GM19438 (cell line): ENCODE results near the gene SMARCD2.

Experiments used
- ATAC-seq: cut with Tn5 transposase; IDR thresholded peaks from one replicate; pipeline ENCODE4 v1.9.1; 2021; ENCODE audit warnings: low read depth; ENCODE audit not compliant: unreplicated experiment

Gene SMARCD2

DNA sequence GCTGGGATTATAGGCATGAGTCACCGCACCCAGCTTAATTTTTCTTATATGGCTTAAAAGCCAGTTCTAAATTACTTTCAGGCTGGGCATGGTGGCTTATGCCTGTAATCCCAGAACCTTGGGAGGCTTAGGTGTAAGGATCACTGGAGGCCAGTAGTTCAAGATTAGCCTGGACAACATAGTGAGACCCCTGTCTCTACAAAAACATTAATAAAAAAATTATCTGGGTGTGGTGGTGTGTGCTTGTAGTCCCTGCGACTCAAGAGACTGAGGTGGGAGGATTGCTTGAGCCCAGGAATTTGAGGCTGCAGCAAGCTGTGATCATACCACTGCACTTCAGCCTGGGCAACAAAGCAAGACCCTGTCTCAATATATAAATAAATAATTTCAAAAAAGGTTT lies 10.8 kb upstream of the SMARCD2 start:
- no peak for ATAC-seq

DNA sequence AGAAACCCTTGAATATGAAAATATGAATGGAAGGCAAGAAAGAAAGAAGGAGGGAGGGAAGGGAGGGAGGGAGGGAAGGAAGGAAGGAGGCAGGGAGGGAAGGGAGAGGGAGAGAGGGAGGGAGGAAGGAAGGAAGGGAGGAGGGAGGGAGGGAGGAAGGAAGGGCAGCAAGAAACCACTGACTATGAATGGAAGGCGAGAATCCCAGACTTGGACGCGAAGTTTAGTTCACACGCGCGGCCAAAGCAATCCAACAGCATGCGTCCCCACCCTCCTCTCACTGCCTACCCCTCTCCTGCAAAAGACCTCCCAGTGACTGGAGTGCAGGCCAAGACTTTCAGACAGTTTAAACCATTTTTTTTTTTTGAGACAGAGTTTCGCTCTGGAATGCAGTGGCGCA lies 7.9 kb upstream of the SMARCD2 start:
- no peak for ATAC-seq

DNA sequence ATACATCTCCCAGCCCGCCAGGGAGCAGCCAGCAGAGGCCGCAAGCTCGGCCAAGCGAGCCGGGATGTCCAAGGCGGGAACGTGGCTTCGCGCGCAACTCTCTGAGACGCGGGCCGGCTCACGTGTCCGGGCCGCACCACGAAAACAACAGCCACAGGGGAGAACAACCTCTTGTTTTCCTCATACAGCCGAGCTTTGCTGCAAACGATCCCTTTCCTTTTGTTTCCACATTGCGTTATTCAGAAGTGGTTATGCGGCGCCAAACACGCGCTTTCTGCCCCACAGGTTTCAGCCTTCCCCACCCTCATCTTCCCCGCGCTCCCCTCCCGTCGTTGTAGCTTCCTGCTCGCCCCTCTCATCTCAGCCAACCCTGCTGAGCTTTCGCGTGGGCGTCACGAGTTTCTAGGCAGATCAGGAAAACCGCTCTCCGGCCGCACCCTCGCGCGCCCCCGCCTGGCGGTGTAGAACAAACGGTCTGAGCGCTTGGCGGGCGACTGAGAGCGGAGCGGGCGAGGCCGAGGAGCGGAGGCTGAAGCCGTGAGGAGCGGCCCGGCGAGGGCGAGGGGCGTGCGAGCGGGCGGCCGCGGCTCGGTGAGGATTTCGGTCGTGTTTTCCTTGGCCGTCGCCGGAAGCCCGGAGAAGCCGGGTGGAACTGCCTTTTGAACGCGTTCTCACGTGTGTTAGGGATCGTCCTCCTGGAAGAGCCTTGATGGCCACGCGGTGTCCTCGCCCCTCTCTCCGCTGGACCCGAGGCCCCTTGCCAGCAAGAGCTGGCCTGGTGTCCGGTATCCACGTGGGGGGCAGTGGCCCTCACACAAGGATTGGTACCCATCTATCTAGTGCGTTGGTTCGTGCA lies 6.6 kb upstream of the SMARCD2 start:
- ATAC-seq, result peak; percentile 94

DNA sequence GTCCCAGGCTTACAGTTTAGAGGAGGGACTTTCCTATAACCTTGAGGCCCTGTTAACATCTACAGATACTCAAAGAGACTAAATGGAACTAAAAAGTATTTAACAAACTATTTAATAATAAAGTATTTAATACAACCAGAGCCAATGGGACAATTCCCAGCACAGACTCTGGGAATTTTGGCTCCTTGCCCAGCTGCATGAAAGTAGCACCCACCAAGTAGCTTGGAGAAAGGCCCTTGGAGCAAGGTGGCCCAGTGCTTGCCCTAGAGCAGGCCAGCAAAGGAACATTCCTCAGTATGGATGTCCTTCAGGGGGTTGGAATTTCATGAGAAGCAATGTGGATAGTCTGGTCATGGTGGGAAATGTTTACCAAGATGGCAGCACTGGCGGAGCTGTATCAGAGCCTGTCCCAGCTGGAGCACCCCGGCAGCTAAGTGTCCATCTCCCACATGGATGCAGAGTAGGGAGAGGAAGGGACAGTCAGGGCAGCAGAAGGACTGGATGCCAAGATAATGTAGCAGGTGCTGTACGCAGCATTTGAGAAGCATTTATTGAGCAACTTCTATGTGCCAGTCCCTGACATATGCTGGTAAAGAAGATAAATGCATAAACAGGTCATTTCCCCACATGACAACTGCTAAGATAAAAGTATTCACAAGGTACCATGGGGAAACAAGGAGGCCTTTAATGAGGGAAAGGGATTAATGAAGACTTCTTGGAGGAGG lies 5.2 kb upstream of the SMARCD2 start:
- no peak for ATAC-seq

DNA sequence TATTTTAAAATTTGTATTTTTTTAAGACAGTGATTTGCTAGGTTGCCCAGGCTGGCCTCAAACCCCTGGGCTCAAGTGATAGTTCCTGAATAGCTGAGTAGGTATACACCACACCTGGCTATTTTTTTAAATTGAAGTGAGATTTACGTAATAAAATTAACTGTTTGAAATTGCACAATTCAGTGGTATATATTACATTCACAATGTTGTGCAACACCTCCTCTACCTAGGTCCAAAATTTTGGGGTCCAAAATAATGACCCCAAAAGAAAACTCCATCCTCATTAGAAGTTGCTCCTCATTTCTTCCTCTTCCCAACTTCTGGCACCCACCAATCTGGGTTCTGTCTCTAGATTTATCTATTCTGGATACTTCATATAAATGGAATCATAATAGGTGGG lies 3.0 kb upstream of the SMARCD2 start:
- ATAC-seq, result no peak

DNA sequence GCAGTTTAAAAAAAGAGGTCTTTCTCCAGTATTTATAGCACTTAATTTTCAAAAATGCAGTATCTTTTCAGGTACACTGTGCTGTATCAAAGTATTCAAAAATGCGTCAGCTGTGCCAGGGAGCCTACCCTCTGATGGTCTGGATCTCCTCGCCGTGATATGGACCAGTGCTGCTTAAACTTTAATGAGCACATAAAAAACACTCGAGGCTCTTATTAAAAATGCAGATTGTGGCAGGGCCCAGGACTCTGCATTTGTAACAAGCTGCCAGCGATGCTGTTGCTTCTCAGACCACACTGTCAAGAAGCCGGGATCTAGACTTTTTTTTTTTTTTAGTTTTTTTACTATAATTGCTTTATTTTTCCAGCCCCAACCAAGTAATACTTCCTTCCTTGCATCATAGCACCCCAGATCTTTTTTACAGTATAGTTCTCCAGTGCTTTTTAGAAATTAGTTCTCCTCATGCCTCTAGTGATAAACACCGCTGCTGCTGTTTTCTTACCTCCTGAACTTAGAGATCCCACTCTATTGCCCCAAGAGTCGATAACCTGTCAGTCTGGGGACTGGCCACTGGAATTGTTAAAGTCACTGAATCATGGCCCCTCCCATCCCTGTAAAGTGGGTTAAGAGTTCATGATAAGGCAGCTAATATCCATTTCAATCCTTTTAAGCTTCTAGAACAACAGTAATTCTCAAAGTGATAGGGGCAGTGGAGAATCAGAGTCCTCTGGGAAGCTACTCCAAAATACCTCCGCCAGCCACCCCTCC lies 1.6 kb upstream of the SMARCD2 start:
- ATAC-seq, result no peak

DNA sequence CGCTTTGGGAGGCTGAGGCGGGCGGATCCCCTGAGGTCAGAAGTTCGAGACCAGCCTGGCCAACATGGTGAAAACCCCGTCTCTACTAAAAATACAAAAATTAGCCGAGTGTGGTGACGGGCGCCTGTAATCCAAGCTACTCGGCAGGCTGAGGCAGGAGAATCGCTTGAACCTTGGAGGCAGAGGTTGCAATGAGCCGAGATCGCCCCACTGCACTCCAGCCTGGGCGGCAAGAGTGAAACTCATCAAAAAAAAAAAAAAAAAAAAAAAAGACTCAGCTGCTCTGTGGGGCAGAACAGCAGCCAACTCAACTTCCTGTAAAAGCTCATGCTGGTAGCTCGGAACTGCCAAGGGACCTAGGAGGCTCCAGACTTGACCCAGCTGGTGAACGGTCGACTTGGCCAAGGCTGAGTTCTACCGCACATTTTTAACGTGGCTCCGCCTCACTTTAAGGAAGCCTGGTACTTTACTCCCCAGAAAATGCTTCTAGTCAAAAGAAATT lies 953 bp upstream of the SMARCD2 start:
- peak; percentile 15 for ATAC-seq

DNA sequence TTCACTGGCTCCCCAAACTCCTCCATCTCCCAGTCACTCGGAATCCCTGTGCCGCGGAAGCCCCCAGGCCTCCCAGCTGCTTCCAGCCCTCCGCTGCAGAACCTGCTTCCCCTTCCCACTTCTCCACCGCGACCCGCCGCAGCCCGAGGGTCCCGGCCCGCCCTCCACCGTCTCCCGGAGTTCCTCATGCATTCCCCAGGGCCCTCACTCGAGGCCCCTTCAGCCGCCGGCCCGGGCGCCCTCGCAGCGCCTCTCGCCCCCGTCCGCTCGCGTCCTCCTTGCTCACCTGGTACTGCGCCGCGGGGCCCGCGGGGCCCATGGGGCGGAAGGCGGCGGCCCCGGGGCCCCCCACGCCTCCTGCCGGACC lies 329 bp downstream of the SMARCD2 start:
- peak; percentile 34 for ATAC-seq

DNA sequence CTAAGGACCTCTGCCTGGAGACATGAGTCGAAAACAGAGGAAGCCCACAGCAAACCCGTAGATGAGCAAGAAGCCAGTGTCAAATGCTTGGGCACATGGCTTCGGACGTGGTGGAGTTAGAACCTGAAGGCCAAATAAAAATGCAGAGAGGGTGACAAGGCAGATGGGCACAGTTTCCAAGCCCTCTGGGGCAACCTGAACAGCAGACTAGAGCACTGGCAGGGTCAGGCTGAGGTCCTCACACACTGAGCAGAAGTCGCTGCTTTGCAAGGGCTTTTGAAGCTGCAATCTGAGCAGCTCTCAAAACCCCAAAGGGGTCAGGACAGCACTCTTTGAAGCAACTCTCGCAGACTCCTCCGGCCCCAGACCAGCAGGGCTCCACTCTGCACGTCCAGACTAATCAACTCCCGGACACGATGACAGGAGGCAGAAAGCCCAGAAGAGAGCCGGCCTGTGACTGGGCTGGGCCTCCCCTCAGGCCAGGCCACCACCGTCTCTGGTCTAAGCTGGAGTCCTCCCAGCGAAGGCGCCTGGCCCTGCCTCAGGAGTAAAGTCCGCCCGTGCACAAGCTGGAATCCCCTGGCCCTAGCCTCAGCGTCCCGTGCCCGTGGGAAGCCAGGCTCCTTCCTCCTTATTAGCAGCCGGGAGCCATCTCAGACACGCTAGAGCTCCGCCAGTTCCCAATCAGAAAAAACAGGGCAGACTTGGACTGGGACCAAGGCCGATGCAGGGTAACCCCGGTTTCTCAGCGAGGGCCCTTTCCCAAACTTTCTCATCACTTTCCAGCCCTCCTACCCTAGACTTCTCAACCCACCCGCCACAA lies 924 bp downstream of the SMARCD2 start:
- no peak for ATAC-seq

DNA sequence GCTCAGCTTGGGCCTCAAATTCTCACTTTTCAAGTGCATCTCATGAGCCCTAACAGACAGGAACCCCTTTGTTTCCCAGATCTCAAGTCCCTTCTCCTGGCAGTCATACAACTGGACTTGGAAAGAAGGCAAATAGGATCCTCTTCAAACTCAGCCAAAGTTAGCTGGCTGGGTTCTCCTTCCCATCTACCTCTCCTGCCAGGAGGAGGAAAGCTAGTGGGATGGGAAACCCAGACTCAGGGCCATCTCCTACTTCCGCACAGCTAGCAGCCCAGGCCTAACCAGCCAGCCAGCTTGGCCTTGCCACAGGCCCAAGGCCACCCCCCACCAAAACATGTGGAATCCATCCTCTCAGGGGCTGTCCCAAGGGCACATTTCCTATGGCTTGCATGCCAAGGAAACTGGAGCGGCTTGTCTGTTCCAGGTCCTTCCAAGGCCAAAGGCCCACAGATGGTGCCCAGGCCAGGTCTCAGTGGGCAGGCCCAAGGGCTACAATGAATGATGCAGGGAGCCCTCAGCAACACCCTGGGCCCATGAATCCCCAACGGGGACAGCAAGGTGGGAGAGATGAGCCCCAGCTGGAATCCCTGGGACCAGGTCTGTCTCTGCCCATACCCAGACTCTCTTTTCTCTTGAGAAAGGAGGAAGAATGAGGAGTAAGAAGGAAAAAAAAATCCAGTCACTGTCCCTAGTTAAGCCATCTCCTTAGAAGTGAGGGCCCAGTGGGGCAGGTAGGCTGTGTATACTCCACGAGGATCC lies 1.7 kb downstream of the SMARCD2 start:
- no peak for ATAC-seq

DNA sequence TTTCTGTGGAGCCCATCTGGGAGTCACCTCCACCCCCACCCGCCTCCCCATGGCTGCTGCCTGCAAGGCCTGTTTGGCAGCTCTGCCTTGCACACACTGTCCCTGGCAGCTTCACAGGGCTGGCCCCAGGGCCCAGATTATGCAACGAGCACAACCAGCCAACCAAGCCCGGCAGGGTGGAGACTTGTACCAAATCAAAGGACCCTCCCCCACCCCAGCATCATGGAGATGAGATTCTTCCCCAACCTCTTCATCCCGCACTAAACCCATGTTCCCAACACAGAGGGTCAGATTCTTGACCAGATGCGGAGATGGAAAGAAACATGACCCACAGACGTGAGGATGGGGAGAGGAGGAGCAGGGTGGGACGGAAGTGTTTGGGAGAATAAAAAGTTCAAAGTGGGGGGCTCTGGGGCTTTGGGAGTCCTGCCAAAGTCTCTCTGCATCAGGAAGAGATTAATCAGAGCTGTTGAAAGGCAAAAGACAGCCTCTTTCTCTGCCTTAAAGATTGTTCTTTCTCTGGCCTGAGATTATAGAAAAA lies 3.8 kb downstream of the SMARCD2 start:
- no peak for ATAC-seq

DNA sequence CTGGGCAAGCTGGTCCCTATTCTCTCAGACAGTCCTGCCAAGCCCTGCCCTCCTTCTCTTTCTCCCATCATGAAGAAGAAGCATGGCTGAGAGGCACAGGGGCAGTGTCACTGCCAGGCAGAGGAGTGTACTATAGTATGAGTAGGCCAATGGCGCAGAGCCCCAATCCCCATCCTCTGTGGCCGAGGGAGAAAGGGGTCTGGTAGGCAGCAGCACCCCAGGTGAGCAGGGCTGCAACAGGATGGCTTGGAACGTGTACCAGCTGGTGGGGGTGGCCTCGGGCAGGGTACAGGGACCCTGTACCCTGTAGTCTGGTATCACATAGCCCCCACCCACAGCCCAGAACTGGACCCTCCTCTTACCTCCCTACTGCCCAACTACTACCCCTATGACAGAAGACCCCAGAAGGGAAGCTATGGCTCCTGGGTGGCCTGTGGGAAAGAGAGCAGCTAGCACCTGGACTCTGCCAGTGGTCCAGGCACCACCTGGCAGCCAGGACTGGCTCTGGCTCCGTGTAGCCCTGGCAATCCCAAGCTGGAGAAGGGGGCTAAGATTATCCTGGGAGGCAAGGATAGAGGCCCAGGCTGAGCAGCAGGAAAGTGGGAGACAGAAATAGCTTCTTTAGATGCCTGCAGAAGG lies 4.4 kb downstream of the SMARCD2 start:
- ATAC-seq, result no peak

DNA sequence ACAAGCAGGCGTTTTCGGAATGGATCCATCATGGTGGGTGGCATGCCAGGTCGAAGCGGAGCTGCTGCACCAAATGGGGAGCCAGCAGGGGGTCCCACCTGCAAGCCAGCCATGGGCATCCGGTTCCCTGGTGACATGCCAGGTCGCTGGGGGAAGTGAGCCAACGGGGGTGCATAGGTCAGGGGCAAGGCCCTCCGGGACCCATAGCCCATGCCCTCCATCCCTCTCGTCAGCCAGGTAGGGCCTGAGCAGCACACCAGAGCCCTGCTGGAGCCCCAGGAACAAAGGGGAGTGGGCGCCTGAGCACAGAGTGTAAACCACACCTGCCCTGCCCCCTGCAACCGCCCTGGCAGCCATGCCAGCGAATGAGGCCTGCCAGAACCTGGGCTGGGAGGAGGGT lies 5.0 kb downstream of the SMARCD2 start:
- ATAC-seq, result no peak

DNA sequence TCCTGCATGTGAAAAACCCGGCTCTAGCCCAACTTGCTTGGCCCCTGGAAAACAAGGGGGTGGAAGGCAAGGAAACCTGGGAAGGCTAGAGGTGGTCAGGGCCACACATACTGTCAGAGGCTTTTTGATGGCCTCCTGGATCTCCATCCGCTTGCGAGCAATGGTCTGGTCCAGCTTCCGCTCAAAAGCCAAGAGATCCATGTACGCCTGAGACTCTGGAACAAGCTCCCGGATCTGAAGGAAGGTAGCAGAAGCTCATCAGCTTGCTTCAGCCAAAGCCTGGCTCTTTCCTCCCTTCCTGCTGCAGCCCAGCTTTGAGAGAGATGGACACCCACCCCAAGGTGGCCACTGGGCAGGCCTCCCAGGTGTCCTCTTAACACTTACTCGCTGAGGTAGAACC lies 5.7 kb downstream of the SMARCD2 start:
- ATAC-seq, result no peak

DNA sequence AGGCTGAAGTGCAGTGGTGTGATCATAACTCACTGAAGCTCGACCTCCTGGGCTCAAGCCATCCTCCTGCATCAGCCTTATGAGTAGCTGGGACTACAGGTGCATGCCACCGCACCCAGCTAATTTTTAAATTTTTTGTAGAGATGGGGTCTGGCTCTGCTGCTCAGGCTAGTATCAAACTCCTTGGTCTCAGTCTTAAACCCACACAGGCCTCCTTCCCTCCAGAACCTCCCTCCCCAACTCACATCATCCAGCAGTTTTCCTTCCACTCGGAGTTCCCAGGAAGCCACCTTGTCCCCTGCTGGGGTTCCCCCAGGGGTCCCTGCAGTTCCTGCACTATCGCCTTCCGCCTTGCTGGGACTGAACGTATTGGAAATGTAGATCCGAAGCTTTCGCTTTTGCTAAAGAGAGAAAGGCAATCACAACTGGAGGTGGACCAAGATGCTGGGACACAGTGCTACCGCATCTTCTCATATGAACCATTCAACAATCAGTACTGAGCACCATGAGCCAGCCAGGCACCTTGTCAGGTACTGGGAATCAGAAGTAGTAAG lies 7.2 kb downstream of the SMARCD2 start:
- no peak for ATAC-seq

DNA sequence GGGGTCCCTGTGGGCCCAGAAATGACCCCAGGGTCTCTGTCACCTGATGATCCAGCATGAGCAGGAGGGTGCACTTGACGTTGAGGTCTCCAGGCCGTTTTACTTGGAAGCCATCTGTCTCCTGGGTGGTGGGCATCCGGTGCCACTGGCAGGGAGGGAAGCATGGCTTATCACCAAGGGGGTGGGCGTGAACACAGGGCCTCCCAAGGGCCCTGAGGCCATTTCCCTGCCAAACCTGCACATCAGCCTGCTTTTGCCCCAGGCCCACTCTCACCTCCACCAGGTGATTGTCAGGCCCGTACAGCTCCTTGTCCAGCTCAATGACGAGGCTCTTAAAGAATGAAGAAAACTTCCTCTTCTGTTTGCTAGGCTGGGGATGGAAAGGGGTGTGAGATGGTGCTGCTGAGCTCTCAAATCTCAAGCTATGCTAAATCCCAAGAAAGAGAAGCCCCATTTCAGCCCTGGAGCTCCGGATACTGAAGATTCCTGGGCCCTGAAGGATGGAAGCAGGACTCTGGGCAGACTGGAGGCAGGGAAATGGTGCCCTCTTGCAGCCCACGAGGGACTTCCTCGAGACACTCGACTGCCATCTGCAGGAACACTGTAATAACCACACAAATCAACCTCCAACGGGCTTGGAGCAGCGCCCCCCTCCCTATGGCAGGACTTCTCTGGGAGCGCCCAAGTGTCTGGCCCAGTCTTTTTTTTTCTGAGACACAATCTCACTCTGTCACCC lies 7.9 kb downstream of the SMARCD2 start:
- peak; percentile 71 for ATAC-seq

DNA sequence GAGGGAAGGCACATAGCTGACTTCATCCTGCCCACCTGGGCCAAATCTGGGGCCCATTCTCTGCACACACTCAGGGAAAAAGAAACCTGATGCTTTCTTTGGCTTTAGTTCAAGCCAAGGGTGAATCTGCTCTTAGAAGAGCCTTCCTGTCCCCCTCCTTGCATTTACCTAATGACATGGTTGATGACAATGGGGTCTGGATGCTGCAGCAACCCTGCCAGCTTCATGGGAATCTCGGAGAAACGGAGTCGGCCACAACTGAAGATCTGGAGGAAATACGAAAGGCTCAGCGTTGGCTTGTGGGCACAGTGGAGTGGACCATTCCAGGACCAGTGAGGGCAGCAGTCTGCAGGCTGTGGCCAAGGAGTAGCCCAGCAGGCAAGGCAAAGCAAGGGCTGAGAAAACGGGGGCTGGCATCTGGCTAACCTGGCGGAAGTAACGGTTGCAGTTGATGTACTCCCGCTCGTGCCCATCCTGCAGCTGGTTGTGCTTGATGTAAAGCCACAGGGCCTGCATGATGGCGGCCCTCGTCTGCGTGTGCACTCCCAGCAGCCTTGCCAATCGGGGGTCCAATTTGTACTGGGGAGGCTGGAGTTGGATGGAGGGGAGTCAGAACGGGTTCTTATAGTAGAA lies 8.6 kb downstream of the SMARCD2 start:
- ATAC-seq, result no peak
